Activated B cell treated with CpG ODN at 0.5 μM for 24 hours (primary cell): ENCODE measurements around the gene HPS3. TPM values are rescaled to one million over a fixed set of nuclear protein-coding genes. Genes with fewer than 3 reads are reported as not detected.

Source experiments
- ATAC-seq: fragments of 200-7000 bp; cut with Tn5 transposase; one replicate; pipeline ENCODE4 v1.10.0; 2021; ENCODE audit warnings: low read depth, mild to moderate bottlenecking, moderate library complexity
- CTCF ChIA-PET: fragments of 350-600 bp; sonication (Branson Sonifier 250); formaldehyde crosslinking; loops from one replicate; lab custom pipeline; 2021; ENCODE audit warnings: antibody characterized with exemption; lab: Charles Lee
- POLR2A ChIA-PET: fragments of 350-600 bp; sonication (Branson Sonifier 250); formaldehyde crosslinking; loops from one replicate; lab custom pipeline; 2021; ENCODE audit warnings: antibody characterized with exemption; lab: Charles Lee
- DNase-seq: peaks from one replicate; pipeline ENCODE4 v3.0.0; 2022
- H3K27ac Mint-ChIP-seq: one replicate; pipeline ENCODE4 v1.8.0; 2020; ENCODE audit warnings: mixed read lengths
- H3K27me3 Mint-ChIP-seq: one replicate; pipeline ENCODE4 v1.8.0; 2021; ENCODE audit warnings: mixed read lengths
- H3K36me3 Mint-ChIP-seq: one replicate; pipeline ENCODE4 v1.8.0; 2021; ENCODE audit warnings: low read depth, mixed read lengths
- H3K4me1 Mint-ChIP-seq: one replicate; pipeline ENCODE4 v1.8.0; 2021; ENCODE audit warnings: mixed read lengths
- H3K4me3 Mint-ChIP-seq: one replicate; pipeline ENCODE4 v1.8.0; 2020; ENCODE audit warnings: mild to moderate bottlenecking, mixed read lengths
- H3K9me3 Mint-ChIP-seq: one replicate; pipeline ENCODE4 v1.8.0; 2020; ENCODE audit warnings: mixed read lengths
- intact Hi-C: fragments of 100-400 bp; cut with micrococcal nuclease; formaldehyde crosslinking; loops from one replicate; pipeline ENCODE4 v1.15.1; 2024
- total RNA-seq: library from RNA; stranded (reverse); gene quantifications from 2 replicates; pipeline ENCODE4 v1.2.3, GENCODE V29; 2022
- TF ChIP-seq, protein P1 (sequence below): fragments of 200-600 bp; IDR thresholded peaks from one replicate; pipeline ENCODE4 v1.8.0; 2022; ENCODE audit warnings: antibody characterized with exemption, mild to moderate bottlenecking

HPS3 gene
- total RNA-seq, 1 donor from 2014 or later, result 30.1 TPM

DNA sequence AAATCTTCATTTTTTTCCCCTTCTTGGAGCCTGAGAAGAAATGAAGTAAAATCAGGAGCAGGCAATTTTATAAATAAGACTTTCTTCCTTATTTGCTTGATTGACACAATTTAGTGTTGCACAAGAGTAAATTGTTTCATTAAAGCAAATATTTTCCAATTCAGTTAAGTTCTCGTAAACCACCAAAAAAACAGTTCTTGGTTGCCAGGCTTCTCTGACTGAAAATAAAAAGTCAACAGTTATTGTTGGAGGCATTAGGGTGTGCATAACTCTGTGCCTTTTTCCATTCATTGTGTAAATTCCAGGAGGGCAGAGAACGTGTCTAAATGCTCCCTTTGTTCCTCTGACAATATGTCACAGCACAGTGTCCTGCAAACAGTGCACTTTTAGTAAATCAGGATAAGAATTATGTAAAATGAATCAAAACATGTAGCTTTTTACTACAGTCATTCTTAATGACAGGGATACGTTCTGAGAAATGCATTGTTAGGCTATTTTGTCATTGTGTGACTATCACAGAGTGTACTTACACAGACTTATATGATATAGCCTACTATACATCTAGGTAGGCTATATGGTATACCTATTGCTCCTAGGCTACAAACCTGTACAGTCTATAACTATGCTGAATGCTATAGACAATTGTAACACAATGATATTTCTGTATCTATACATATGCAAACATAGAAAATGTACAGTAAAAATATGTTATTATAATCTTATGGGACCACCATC, 92.5 kb downstream of the HPS3 start, which contains the start of gene CP:
CP (minus strand) TSS at position 47 of the 735 bp plus-strand sequence; CDS start at position 10, 37 bp downstream.
- ATAC-seq (no peak), DNase-seq (no peak)
- H3K4me1 Mint-ChIP-seq, result peaks cover 20% of the 10 kb centered on the region
- CTCF ChIA-PET, result no interaction called here
- intact Hi-C loops, result no loop called here
- H3K27ac Mint-ChIP-seq, result no peak within 1 kb of the TSS
- H3K27me3 Mint-ChIP-seq, result no peaks in the 10 kb centered on the region
- no peak within 1 kb of the TSS for H3K4me3 Mint-ChIP-seq
- no peaks in the 10 kb centered on the region for H3K9me3 Mint-ChIP-seq
- POLR2A ChIA-PET, result no interaction called here
- H3K36me3 Mint-ChIP-seq, result no peaks in the 10 kb centered on the region
- TF ChIP-seq, protein P1, sequence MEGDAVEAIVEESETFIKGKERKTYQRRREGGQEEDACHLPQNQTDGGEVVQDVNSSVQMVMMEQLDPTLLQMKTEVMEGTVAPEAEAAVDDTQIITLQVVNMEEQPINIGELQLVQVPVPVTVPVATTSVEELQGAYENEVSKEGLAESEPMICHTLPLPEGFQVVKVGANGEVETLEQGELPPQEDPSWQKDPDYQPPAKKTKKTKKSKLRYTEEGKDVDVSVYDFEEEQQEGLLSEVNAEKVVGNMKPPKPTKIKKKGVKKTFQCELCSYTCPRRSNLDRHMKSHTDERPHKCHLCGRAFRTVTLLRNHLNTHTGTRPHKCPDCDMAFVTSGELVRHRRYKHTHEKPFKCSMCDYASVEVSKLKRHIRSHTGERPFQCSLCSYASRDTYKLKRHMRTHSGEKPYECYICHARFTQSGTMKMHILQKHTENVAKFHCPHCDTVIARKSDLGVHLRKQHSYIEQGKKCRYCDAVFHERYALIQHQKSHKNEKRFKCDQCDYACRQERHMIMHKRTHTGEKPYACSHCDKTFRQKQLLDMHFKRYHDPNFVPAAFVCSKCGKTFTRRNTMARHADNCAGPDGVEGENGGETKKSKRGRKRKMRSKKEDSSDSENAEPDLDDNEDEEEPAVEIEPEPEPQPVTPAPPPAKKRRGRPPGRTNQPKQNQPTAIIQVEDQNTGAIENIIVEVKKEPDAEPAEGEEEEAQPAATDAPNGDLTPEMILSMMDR, result no peak

Other genes with a start within 250 kb of the HPS3 start
- gene GYG1, start 138.1 kb upstream of the HPS3 start, total RNA-seq, result 20.2 and 21.8 TPM in 2 replicates
- 16.4 and 18.3 TPM in 2 replicates for gene HLTF, start 43.1 kb upstream of the HPS3 start, total RNA-seq
- not detected in 2 replicates for gene CP, start 92.2 kb downstream of the HPS3 start, total RNA-seq
- not detected in 2 replicates for gene TM4SF18, start 204.0 kb downstream of the HPS3 start, total RNA-seq
- not detected in 2 replicates for gene TM4SF1, start 248.0 kb downstream of the HPS3 start, total RNA-seq